ENCODE measurements around the gene MARCHF3. TPM values are rescaled to one million over a fixed set of nuclear protein-coding genes. Genes with fewer than 3 reads are reported as not detected.

Gene MARCHF3
- total RNA-seq, 1 experiment from 2014 or later: 1.1 TPM

DNA sequence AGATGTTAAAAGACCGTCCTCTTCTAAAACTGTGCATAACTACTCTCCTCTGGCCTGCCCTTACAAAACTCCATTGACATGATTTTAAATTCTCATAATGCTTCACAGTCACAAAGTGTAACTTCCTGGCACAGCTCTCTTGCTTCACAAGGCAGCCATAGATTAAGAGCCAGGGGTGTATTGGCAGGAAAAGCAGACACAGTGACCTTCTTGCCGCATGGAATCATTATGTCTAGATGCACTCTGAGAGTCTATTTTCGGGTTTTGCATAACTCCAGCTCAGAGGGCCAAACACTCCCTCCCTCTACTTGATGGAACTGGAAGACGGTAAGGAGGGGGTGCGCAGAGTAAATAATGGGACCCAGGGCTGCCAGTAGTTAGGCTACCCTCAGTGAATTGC, 110.1 kb downstream of the MARCHF3 start:
- Histone ChIP-seq H3K36me3 (ENCODE audit: insufficient read depth, low read length, poor library complexity, severe bottlenecking) (no peaks in the 10 kb centered on the region), H3K4me3 (ENCODE audit: low read depth, low read length, poor library complexity, severe bottlenecking) (no peak overlapping the region), H3K27ac (ENCODE audit: low read depth, low read length, poor library complexity, severe bottlenecking) (no peak overlapping the region), H3K27me3 (replicated peaks; ENCODE audit: insufficient read depth, low read depth, low read length, poor library complexity) (no peaks in the 10 kb centered on the region), H3K4me1 (ENCODE audit: insufficient read depth, low read length, poor library complexity, severe bottlenecking) (no peaks in the 10 kb centered on the region), H3K9me3 (ENCODE audit: low read depth, low read length, poor library complexity, severe bottlenecking) (no peaks in the 10 kb centered on the region)
- no peak for DNase-seq (ENCODE audit: low spot score)
- TF ChIP-seq, protein P1, sequence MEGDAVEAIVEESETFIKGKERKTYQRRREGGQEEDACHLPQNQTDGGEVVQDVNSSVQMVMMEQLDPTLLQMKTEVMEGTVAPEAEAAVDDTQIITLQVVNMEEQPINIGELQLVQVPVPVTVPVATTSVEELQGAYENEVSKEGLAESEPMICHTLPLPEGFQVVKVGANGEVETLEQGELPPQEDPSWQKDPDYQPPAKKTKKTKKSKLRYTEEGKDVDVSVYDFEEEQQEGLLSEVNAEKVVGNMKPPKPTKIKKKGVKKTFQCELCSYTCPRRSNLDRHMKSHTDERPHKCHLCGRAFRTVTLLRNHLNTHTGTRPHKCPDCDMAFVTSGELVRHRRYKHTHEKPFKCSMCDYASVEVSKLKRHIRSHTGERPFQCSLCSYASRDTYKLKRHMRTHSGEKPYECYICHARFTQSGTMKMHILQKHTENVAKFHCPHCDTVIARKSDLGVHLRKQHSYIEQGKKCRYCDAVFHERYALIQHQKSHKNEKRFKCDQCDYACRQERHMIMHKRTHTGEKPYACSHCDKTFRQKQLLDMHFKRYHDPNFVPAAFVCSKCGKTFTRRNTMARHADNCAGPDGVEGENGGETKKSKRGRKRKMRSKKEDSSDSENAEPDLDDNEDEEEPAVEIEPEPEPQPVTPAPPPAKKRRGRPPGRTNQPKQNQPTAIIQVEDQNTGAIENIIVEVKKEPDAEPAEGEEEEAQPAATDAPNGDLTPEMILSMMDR (conservative IDR thresholded peaks at IDR 0.05; ENCODE audit: low read depth, low read length): no peak
- no peak for TF ChIP-seq EZH2 (IDR thresholded peaks at IDR 0.05; ENCODE audit: borderline replicate concordance, low read depth, low read length, poor library complexity, severe bottlenecking)
- intact Hi-C loops (cut with micrococcal nuclease; ENCODE audit: unreplicated experiment): no loop called here
- ChIA-PET CTCF (no interaction called here), POLR2A (ENCODE audit: low non-redundant PET) (no interaction called here)
- BruUV-seq (replicated peaks): no TSS peak

DNA sequence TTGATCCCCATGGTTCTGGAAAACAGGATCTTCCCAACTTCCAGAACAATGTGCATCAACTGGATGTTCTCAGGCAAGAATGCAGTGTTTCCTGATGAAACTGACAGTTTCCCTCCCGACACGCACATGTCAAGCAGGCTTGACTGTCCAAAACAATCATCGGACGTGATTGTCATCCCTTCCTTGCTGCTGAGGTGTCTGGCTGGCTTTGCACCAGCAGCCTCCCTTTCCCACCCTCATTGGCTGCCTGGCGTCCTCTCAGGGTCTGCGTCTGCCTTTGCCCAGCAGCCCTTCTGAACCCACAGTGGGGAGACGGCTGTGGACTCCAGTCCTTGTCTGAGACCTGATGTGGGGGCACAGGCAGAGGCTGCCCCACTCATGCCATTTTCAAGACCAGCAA, 110.8 kb downstream of the MARCHF3 start:
- no peaks in the 10 kb centered on the region for H3K27me3 ChIP-seq (replicated peaks; ENCODE audit: insufficient read depth, low read depth, low read length, poor library complexity)
- POLR2A ChIA-PET (ENCODE audit: low non-redundant PET): no interaction called here
- H3K27ac ChIP-seq (ENCODE audit: low read depth, low read length, poor library complexity, severe bottlenecking): no peak overlapping the region
- H3K4me3 ChIP-seq (ENCODE audit: low read depth, low read length, poor library complexity, severe bottlenecking): no peak overlapping the region
- intact Hi-C loops (cut with micrococcal nuclease; ENCODE audit: unreplicated experiment): no loop called here
- no TSS peak for BruUV-seq (replicated peaks)
- no peaks in the 10 kb centered on the region for H3K9me3 ChIP-seq (ENCODE audit: low read depth, low read length, poor library complexity, severe bottlenecking)
- CTCF ChIA-PET: no interaction called here
- no peaks in the 10 kb centered on the region for H3K4me1 ChIP-seq (ENCODE audit: insufficient read depth, low read length, poor library complexity, severe bottlenecking)
- no peaks in the 10 kb centered on the region for H3K36me3 ChIP-seq (ENCODE audit: insufficient read depth, low read length, poor library complexity, severe bottlenecking)
- TF ChIP-seq EZH2 (IDR thresholded peaks at IDR 0.05; ENCODE audit: borderline replicate concordance, low read depth, low read length, poor library complexity, severe bottlenecking): no peak
- TF ChIP-seq, protein P1 (conservative IDR thresholded peaks at IDR 0.05; ENCODE audit: low read depth, low read length): no peak
- DNase-seq (ENCODE audit: low spot score): no peak

GRCh38 chr5:126918615-126918957, 111.8 kb downstream of the MARCHF3 start:
- ChIA-PET CTCF (no interaction called here), POLR2A (ENCODE audit: low non-redundant PET) (no interaction called here)
- no peak overlapping the region for H3K4me3 ChIP-seq (ENCODE audit: low read depth, low read length, poor library complexity, severe bottlenecking)
- no peak overlapping the region for H3K27ac ChIP-seq (ENCODE audit: low read depth, low read length, poor library complexity, severe bottlenecking)
- no peaks in the 10 kb centered on the region for H3K4me1 ChIP-seq (ENCODE audit: insufficient read depth, low read length, poor library complexity, severe bottlenecking)
- intact Hi-C loops (cut with micrococcal nuclease; ENCODE audit: unreplicated experiment): no loop called here
- no peaks in the 10 kb centered on the region for H3K9me3 ChIP-seq (ENCODE audit: low read depth, low read length, poor library complexity, severe bottlenecking)
- no peaks in the 10 kb centered on the region for H3K36me3 ChIP-seq (ENCODE audit: insufficient read depth, low read length, poor library complexity, severe bottlenecking)
- TF ChIP-seq, protein P1 (conservative IDR thresholded peaks at IDR 0.05; ENCODE audit: low read depth, low read length): no peak
- no peak for TF ChIP-seq EZH2 (IDR thresholded peaks at IDR 0.05; ENCODE audit: borderline replicate concordance, low read depth, low read length, poor library complexity, severe bottlenecking)
- no peaks in the 10 kb centered on the region for H3K27me3 ChIP-seq (replicated peaks; ENCODE audit: insufficient read depth, low read depth, low read length, poor library complexity)
- DNase-seq (ENCODE audit: low spot score): no peak
- BruUV-seq (replicated peaks): no TSS peak

Data from A673 (cell line).